Dedifferentiated amniotic fluid mesenchymal stem cell (primary cell): ENCODE results near the gene SPRR3.
"Not testable (repeated sequence)": the region's sequence is repeated elsewhere in the genome, so short reads cannot be mapped to it uniquely, and the experiment has no call there.

Source experiments
- DNase-seq: peaks from one replicate; pipeline ENCODE4 v3.0.0-alpha.2; 2016; ENCODE audit errors: extremely low spot score

The SPRR3 gene

GRCh38 chr1:152983234-152983633, 18.3 kb upstream of the SPRR3 start:
- no peak for DNase-seq

- DNase-seq = no peak
Observed at GRCh38 chr1:152983743-152984142, 17.8 kb upstream of the SPRR3 start, which contains the start of gene SPRR1A. SPRR1A (plus strand) TSS chr1:152984081; CDS start chr1:152985231, 1,150 bp downstream.

GRCh38 chr1:152986578-152986977, 15.0 kb upstream of the SPRR3 start:
- no peak for DNase-seq

DNA sequence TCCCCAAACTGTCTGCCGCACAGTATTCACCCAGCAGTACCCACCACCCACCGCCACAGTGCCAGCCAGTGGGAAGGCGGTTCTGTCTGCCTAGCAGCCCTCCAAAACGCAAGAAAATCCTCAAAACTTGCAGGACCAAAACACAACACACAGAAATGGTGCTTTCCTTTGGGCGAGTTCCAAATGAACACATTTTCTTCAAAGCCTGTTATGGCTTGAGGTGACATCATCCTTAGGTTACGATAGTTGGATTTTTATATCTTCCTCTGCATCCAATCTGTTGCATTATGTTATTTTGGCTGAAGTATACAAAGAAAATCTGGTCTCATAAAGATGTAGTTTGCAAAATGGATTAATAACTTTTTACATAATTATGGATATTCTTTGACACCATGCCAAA, 8.4 kb upstream of the SPRR3 start:
- no peak for DNase-seq

- no peak for DNase-seq
Observed at GRCh38 chr1:152995842-152996241, 5.7 kb upstream of the SPRR3 start.

GRCh38 chr1:152996633-152997400, 4.7 kb upstream of the SPRR3 start:
- no peak for DNase-seq

- no peak for DNase-seq
Observed at GRCh38 chr1:152997901-152998300, 3.6 kb upstream of the SPRR3 start.

DNA sequence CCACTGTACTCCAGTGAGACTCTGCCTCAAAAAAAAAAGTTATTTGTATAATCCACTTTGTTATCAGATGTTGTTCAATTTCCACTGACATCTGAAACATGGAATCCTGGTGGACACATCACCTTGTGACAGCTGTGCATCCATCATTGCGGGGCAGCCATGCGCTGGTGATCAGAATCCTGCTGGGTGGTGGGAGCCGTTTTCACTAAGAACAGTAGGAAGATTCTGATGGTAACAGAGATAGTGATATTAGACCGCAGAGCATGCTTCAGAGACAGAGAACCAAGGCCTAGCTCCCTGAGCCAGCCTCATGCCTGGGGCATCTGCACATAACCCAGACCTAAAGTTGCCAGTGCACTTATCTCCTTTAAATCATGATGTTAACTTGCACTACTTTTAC, 3.1 kb upstream of the SPRR3 start:
- no peak for DNase-seq

- DNase-seq = no peak
Observed at GRCh38 chr1:152999818-153000217, 1.7 kb upstream of the SPRR3 start.

DNA sequence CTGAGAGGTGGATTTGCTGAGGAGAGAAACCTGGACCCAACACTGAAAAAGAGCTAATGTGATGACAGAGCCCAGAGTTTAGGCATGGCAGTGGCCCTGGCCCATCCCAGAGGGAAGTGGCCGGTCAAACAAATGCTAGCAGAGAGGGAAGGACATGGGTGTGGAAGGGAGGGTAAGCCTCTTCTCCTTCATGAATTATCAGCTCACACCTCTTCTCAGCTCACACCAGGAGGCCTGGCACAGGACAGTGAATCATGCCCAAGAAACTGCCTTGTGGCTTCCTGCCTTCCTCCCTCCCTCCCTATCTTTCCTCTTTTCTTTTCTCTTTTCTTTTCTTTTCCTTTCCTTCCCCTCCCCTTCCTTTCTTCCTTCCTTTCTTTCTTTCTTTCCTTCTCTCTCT, 1.3 kb upstream of the SPRR3 start:
- no peak for DNase-seq

DNA sequence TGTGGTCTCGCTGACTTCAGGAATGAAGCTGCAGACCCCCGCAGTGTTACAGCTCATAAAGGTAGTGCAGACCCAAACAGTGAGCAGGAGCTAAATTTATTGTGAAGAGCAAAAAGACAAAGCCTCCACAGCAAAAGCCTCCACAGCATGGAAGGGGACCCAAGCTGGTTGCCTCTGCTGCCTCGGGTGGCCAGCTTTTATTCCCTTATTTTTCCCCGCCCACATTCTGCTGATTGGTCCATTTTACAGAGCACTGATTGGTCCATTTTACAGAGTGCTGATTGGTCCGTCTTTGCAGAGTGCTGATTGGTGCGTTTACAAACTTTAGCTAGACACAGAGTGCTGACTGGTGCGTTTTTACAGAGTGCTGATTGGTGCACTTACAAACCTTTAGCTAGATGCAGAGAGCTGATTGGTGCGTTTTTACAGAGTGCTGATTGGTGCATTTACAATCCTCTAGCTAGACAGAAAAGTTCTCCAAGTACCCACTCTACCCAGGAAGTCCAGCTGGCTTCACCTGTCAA, 9.7 kb downstream of the SPRR3 start:
- not testable (repeated sequence) for DNase-seq

DNA sequence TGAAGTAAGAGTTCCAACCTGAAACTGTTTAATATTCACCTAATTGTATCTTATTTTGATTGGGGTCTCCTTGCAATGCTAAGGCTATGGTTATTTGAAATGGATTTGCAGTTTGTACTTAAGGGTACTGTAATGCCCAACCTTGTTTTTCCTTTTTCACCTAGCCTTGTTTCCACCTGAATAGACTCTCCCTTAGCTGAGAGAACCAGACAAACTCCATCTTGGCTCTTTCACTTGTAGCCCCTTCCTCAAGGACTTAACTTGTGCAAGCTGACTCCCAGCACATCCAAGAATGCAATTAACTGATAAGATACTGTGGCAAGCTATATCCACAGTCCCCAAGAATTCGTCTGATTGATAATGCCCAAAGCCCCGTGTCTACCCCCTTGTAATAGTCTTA, 20.3 kb downstream of the SPRR3 start:
- DNase-seq = not testable (repeated sequence)

- not testable (repeated sequence) for DNase-seq
Observed at GRCh38 chr1:153022340-153022739, 20.8 kb downstream of the SPRR3 start.

GRCh38 chr1:153023109-153023508, 21.6 kb downstream of the SPRR3 start:
- DNase-seq = no peak

GRCh38 chr1:153024413-153024812, 22.9 kb downstream of the SPRR3 start:
- DNase-seq = no peak

- no peak for DNase-seq
Observed at GRCh38 chr1:153025797-153026196, 24.2 kb downstream of the SPRR3 start.

- DNase-seq = no peak
Observed at GRCh38 chr1:153028766-153029165, 27.2 kb downstream of the SPRR3 start.

- DNase-seq = no peak
Observed at GRCh38 chr1:153030895-153031294, 29.3 kb downstream of the SPRR3 start, which contains the start of gene SPRR1B. SPRR1B (plus strand) TSS chr1:153031203; CDS start chr1:153032346, 1,143 bp downstream.

DNA sequence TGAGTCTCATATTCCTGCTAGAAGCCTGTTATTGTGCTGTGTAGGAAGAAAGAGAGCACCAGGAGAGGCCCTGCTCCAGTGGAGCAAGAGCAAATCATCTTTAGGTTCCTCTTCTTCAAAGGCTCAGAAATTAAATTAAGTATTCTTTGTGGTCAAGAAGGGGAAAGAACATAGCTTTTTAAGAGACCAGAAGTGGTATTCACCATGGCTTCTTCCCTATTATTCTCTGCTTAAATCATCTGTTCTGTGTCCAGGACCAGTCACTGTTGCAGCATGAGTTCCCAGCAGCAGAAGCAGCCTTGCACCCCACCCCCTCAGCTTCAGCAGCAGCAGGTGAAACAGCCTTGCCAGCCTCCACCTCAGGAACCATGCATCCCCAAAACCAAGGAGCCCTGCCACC, 30.5 kb downstream of the SPRR3 start:
- DNase-seq = no peak

- no peak for DNase-seq
Observed at GRCh38 chr1:153032677-153033308, 31.2 kb downstream of the SPRR3 start.

DNA sequence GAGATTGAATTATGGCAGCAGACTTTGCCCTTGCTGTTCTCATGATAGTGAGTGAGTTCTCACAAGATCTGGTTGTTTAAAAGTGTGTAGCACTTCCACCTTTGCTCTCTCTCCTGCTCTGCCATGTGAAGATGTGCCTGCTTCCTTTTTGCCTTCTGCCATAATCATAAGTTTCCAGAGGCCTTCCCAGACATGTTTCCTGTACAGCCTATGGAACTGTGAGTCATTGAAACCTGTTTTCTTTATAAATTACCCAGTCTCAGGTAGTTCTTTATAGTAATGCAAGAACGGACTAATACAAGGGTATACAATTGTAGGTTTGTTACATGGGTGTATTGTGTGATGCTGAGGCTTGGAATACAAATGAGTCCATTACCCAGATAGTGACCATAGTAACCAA, 33.7 kb downstream of the SPRR3 start:
- no peak for DNase-seq

- no peak for DNase-seq
Observed at GRCh38 chr1:153040950-153041631, 39.5 kb downstream of the SPRR3 start, which contains the start of gene SPRR2D. SPRR2D (minus strand) TSS chr1:153041120; CDS start chr1:153040346, 774 bp downstream.
